Stimulated activated CD4-positive, alpha-beta T cell treated with anti-CD3 and anti-CD28 coated beads, Interleukin-15, amount 100 ng/mL, for 1 hour (primary cell): ENCODE results near the gene TNFRSF14.
"Not testable (repeated sequence)": the region's sequence is repeated elsewhere in the genome, so short reads cannot be mapped to it uniquely, and the experiment has no call there.

ENCODE experiments used
- DNase-seq, 2 donors: peaks; one replicate each; pipeline ENCODE4 v3.0.0-alpha.2; 2020; ENCODE audit warnings: low read depth in 1 of 2, low spot score in 1 of 2

TNFRSF14 gene

GRCh38 chr1:2538376-2538775 lies 17.8 kb upstream of the TNFRSF14 start:
- DNase-seq: no peak

GRCh38 chr1:2538872-2539271 lies 17.3 kb upstream of the TNFRSF14 start:
- no peak for DNase-seq

GRCh38 chr1:2539312-2539907 lies 16.8 kb upstream of the TNFRSF14 start:
- DNase-seq: no peak

- no peak for DNase-seq
Observed at GRCh38 chr1:2540816-2541492, 15.2 kb upstream of the TNFRSF14 start.

- no peak for DNase-seq
Observed at GRCh38 chr1:2541619-2542245, 14.4 kb upstream of the TNFRSF14 start.

- no peak for DNase-seq
Observed at GRCh38 chr1:2542246-2542915, 13.8 kb upstream of the TNFRSF14 start.

- no peak for DNase-seq
Observed at GRCh38 chr1:2543543-2544092, 12.6 kb upstream of the TNFRSF14 start.

- no peak for DNase-seq
Observed at GRCh38 chr1:2544093-2544874, 11.9 kb upstream of the TNFRSF14 start.

GRCh38 chr1:2544875-2545640 lies 11.1 kb upstream of the TNFRSF14 start:
- no peak for DNase-seq

GRCh38 chr1:2545754-2546514 lies 10.2 kb upstream of the TNFRSF14 start:
- DNase-seq: peak; percentile 75 to 82

- peak; percentile 60 to 69 for DNase-seq
Observed at GRCh38 chr1:2546515-2547209, 9.5 kb upstream of the TNFRSF14 start.

- no peak for DNase-seq
Observed at GRCh38 chr1:2547210-2548067, 8.7 kb upstream of the TNFRSF14 start.

- DNase-seq: peak; percentile 74 to 75
Observed at GRCh38 chr1:2548068-2548589, 8.0 kb upstream of the TNFRSF14 start.

GRCh38 chr1:2549367-2550029 lies 6.7 kb upstream of the TNFRSF14 start:
- not testable (repeated sequence) for DNase-seq

- not testable (repeated sequence) for DNase-seq
Observed at GRCh38 chr1:2550309-2550861, 5.8 kb upstream of the TNFRSF14 start.

GRCh38 chr1:2551544-2551943 lies 4.6 kb upstream of the TNFRSF14 start:
- not testable (repeated sequence) for DNase-seq

- no peak for DNase-seq
Observed at GRCh38 chr1:2552189-2552588, 4.0 kb upstream of the TNFRSF14 start.
